ENCODE results near the gene ANKS6. TPM values are rescaled to one million over a fixed set of nuclear protein-coding genes. Genes with fewer than 3 reads are reported as not detected.

The ANKS6 gene
- total RNA-seq, 1 experiment from 2014 or later: 46.3 TPM

- H2AK5ac ChIP-seq (ENCODE audit: insufficient read length, low read length): no peak overlapping the region
- no peak overlapping the region for H3K27ac Mint-ChIP-seq
- TF ChIP-seq CTCF (conservative IDR thresholded peaks at IDR 0.05): no peak
- H2BK12ac ChIP-seq (ENCODE audit: insufficient read length, low read depth, low read length): no peak overlapping the region
- no peak overlapping the region for H3K18ac ChIP-seq (ENCODE audit: insufficient read length, low read depth, low read length)
- H2BK120ac ChIP-seq (ENCODE audit: low read depth, low read length, poor library complexity, severe bottlenecking): no peak overlapping the region
- no peak overlapping the region for H3K4me3 Mint-ChIP-seq
- no peak for DNase-seq
- no peaks in the 10 kb centered on the region for H3K9me3 ChIP-seq (ENCODE audit: control insufficient read depth, low read depth, low read length)
- H4K20me1 ChIP-seq (ENCODE audit: control insufficient read depth, insufficient read depth, insufficient read length): no peaks in the 10 kb centered on the region
- no peak overlapping the region for H4K8ac ChIP-seq (replicated peaks; ENCODE audit: insufficient read length, low read depth, low read length)
- WGBS (ENCODE audit: extremely low coverage, insufficient read length, low lambda C conversion rate): no CpG with 5 or more reads among the region's 6 CpGs
- no peaks in the 10 kb centered on the region for H3K79me1 ChIP-seq (ENCODE audit: insufficient read depth, low read depth, low read length, poor library complexity, severe bottlenecking)
- no peak overlapping the region for H3K23ac ChIP-seq (ENCODE audit: insufficient read length, low read depth, low read length)
- no peak overlapping the region for H2AFZ ChIP-seq (ENCODE audit: low read length)
- peaks cover 4 to 5% of the 10 kb centered on the region in 2 experiments for H3K4me1 Mint-ChIP-seq
- no peak overlapping the region for H2BK5ac ChIP-seq (ENCODE audit: insufficient read length, low read length)
- H3K9me3 Mint-ChIP-seq: no peaks in the 10 kb centered on the region
- no peaks in the 10 kb centered on the region for H3K36me3 Mint-ChIP-seq (ENCODE audit: insufficient read depth in 1 of 3, low read depth in 3 of 3)
- H3K4ac ChIP-seq (ENCODE audit: low read depth, low read length): no peak overlapping the region
- H2BK15ac ChIP-seq (ENCODE audit: low read depth, low read length): no peak overlapping the region
- no peak overlapping the region for H3K56ac ChIP-seq (ENCODE audit: insufficient read length, low read depth, low read length)
- H3T11ph ChIP-seq (ENCODE audit: low read length): no peak overlapping the region
- H3K27me3 ChIP-seq (ENCODE audit: insufficient read depth, low read length): no peaks in the 10 kb centered on the region
- no peaks in the 10 kb centered on the region for H3K4me1 ChIP-seq (ENCODE audit: insufficient read depth, low read length)
- H3K79me2 ChIP-seq (ENCODE audit: insufficient read depth, low read length): no peaks in the 10 kb centered on the region
- H3K27ac ChIP-seq (ENCODE audit: insufficient read length, low read depth, low read length): no peak overlapping the region
- H4K91ac ChIP-seq (ENCODE audit: insufficient read length, low read depth, low read length): no peak overlapping the region
- H3K27me3 Mint-ChIP-seq (ENCODE audit: low read depth): peaks cover 44% of the 10 kb centered on the region
- H3K14ac ChIP-seq (ENCODE audit: insufficient read depth, low read length): no peak overlapping the region
- H4K5ac ChIP-seq (ENCODE audit: insufficient read length, low read depth, low read length): no peak overlapping the region
- H3K4me2 ChIP-seq (ENCODE audit: insufficient read depth, insufficient read length, low read length): no peak overlapping the region
- no peak overlapping the region for H2BK20ac ChIP-seq (ENCODE audit: low read depth, low read length, poor library complexity, severe bottlenecking)
- no peaks in the 10 kb centered on the region for H3K23me2 ChIP-seq (ENCODE audit: insufficient read length, low read depth, low read length, poor library complexity, severe bottlenecking)
- no peak overlapping the region for H3K9ac ChIP-seq (ENCODE audit: extremely low read depth, insufficient read length, low read length)
Observed at GRCh38 chr9:98698856-98699255, 97.5 kb downstream of the ANKS6 start.
